Prostate gland (tissue), 2 donors: ENCODE data around the gene KRTAP10-6. TPM values are rescaled to one million over a fixed set of nuclear protein-coding genes. Genes with fewer than 3 reads are reported as not detected.

Experiments
- DNase-seq: peaks from one replicate; pipeline ENCODE4 v3.0.0-alpha.2; 2019; ENCODE audit warnings: low spot score
- H3K27ac ChIP-seq, 2 donors: fragments of 200-600 bp; sonication (generic); 2 replicates each; pipeline ENCODE4 v1.5.1; 2017 to 2019
- H3K27me3 ChIP-seq: fragments of 200-600 bp; sonication (generic); replicated peaks from 2 replicates; pipeline ENCODE4 v1.5.1; 2019; ENCODE audit not compliant: insufficient read depth
- H3K36me3 ChIP-seq, 2 donors: fragments of 200-600 bp; sonication (generic); 1 replicate in 1 of 2; 2 replicates in 1 of 2; pipeline versions ENCODE4 v1.5.1 to v1.8.1; 2017 to 2019
- H3K4me1 ChIP-seq: fragments of 200-600 bp; sonication (generic); replicated peaks from 2 replicates; pipeline ENCODE4 v1.5.1; 2019
- H3K4me3 ChIP-seq, 2 donors: fragments of 200-600 bp; sonication (generic); 2 replicates each; pipeline ENCODE4 v1.5.1; 2017 to 2019
- H3K9me3 ChIP-seq: fragments of 200-600 bp; sonication (generic); 2 replicates; pipeline ENCODE4 v1.5.1; 2017
- CTCF ChIP-seq, 4 experiments: fragments of 200-600 bp in 2 of 4; fragments of 450-650 bp in 2 of 4; sonication (generic) in 2 of 4; IDR thresholded peaks; 1 replicate in 3 of 4; 2 replicates in 1 of 4; pipeline ENCODE4 v1.5.1; 2016 to 2019; ENCODE audit warnings: antibody characterized with exemption in 4 of 4, mild to moderate bottlenecking in 2 of 4, moderate library complexity in 2 of 4
- POLR2A ChIP-seq: fragments of 450-650 bp; IDR thresholded peaks from one replicate; pipeline ENCODE4 v1.6.1; 2016; ENCODE audit warnings: antibody characterized with exemption, mild to moderate bottlenecking
- POLR2AphosphoS5 ChIP-seq: sonication (generic); formaldehyde crosslinking; IDR thresholded peaks from one replicate; pipeline ENCODE4 v1.6.1; 2017; ENCODE audit warnings: antibody characterized with exemption
- WGBS: methylation state at CpG from one replicate; pipeline ENCODE4 v1.1.5; 2018; 5-methylcytosine and 5-hydroxymethylcytosine counted together
- intact Hi-C: fragments of 100-400 bp; cut with DNase I; formaldehyde crosslinking; loops from one replicate; pipeline ENCODE4 v1.14.2; 2022
- total RNA-seq, 2 donors: library from RNA; depleted of rRNA; stranded (reverse); fragments of >200 nt; gene quantifications; one replicate each; pipeline ENCODE4 v1.1.0, GENCODE V29; 2016

KRTAP10-6 gene
- total RNA-seq, 2 donors from 2014 or later: not detected

- no peaks in the 10 kb centered on the region for H3K27me3 ChIP-seq
- intact Hi-C loops: no loop called here
- no peaks in the 10 kb centered on the region for H3K9me3 ChIP-seq
- TF ChIP-seq POLR2AphosphoS5 (no peak), CTCF (IDR thresholded peaks at IDR 0.05) (no peak), POLR2A (no peak)
- no peak overlapping the region for H3K4me3 ChIP-seq
- H3K36me3 ChIP-seq: no peaks in the 10 kb centered on the region
- no peak for DNase-seq
- no peak overlapping the region for H3K27ac ChIP-seq
- H3K4me1 ChIP-seq: no peaks in the 10 kb centered on the region
Measured at GRCh38 chr21:44623575-44623974, 31.3 kb upstream of the KRTAP10-6 start.

- Histone ChIP-seq H3K4me3 (no peak overlapping the region), H3K27me3 (no peaks in the 10 kb centered on the region), H3K4me1 (no peaks in the 10 kb centered on the region), H3K27ac (no peak overlapping the region), H3K9me3 (no peaks in the 10 kb centered on the region), H3K36me3 (no peaks in the 10 kb centered on the region)
- no peak for DNase-seq
- intact Hi-C loops: no loop called here
- TF ChIP-seq POLR2A (no peak), POLR2AphosphoS5 (no peak), CTCF (IDR thresholded peaks at IDR 0.05) (no peak)
- WGBS: 92% methylated on average over 6 of the region's 6 CpGs
Measured at GRCh38 chr21:44619886-44620285, 27.6 kb upstream of the KRTAP10-6 start.

- H3K27ac ChIP-seq: no peak overlapping the region
- H3K4me3 ChIP-seq: no peak overlapping the region
- intact Hi-C loops: no loop called here
Measured at GRCh38 chr21:44618909-44619308, 26.6 kb upstream of the KRTAP10-6 start.

GRCh38 chr21:44618504-44618903 is 26.2 kb upstream of the KRTAP10-6 start:
- 44% methylated on average over 4 of the region's 4 CpGs for WGBS
- intact Hi-C loops: no loop called here
- Histone ChIP-seq H3K27me3 (no peaks in the 10 kb centered on the region), H3K4me3 (no peak overlapping the region), H3K9me3 (no peaks in the 10 kb centered on the region), H3K36me3 (no peaks in the 10 kb centered on the region), H3K4me1 (no peaks in the 10 kb centered on the region), H3K27ac (no peak overlapping the region)
- no peak for TF ChIP-seq POLR2A
- TF ChIP-seq POLR2AphosphoS5: no peak
- no peak for TF ChIP-seq CTCF (IDR thresholded peaks at IDR 0.05)
- no peak for DNase-seq

More at GRCh38 chr21:44618909-44619308, 26.6 kb upstream of the KRTAP10-6 start:
- Histone ChIP-seq H3K36me3 (no peaks in the 10 kb centered on the region), H3K4me1 (no peaks in the 10 kb centered on the region), H3K27me3 (no peaks in the 10 kb centered on the region), H3K9me3 (no peaks in the 10 kb centered on the region)
- TF ChIP-seq POLR2A (no peak), CTCF (IDR thresholded peaks at IDR 0.05) (no peak), POLR2AphosphoS5 (no peak)
- WGBS: 61% methylated on average over 3 of the region's 3 CpGs
- DNase-seq: no peak

GRCh38 chr21:44617071-44617501 is 24.8 kb upstream of the KRTAP10-6 start:
- Histone ChIP-seq H3K36me3 (no peaks in the 10 kb centered on the region), H3K4me1 (no peaks in the 10 kb centered on the region), H3K27me3 (no peaks in the 10 kb centered on the region), H3K27ac (no peak overlapping the region), H3K9me3 (no peaks in the 10 kb centered on the region), H3K4me3 (no peak overlapping the region)
- 69% methylated on average over 8 of the region's 8 CpGs for WGBS
- intact Hi-C loops: no loop called here
- TF ChIP-seq POLR2AphosphoS5: no peak
- TF ChIP-seq CTCF (IDR thresholded peaks at IDR 0.05): no peak
- no peak for DNase-seq
